Activated CD8-positive, alpha-beta T cell treated with anti-CD3 and anti-CD28 coated beads, Interleukin-2, amount 10 ng/mL, durations not matched to agents 7 days and 5 days (primary cell): ENCODE results near the gene OMG. TPM values are rescaled to one million over a fixed set of nuclear protein-coding genes. Genes with fewer than 3 reads are reported as not detected.

Experiments used
- total RNA-seq, 2 experiments: library from RNA; stranded (reverse); gene quantifications; one replicate each; pipeline ENCODE4 v1.2.3, GENCODE V29; 2021

The OMG gene
- total RNA-seq, 2 experiments from 2014 or later = 0.29 to 0.50 TPM

Other genes starting within 250 kb of the OMG start
- gene NF1, start 202.3 kb downstream of the OMG start, total RNA-seq = 10 to 100 TPM; 16.7 to 17.4 TPM
- gene EVI2B, start 16.8 kb upstream of the OMG start, total RNA-seq = 10 to 100 TPM; 49.1 to 52.6 TPM
- gene EVI2A, start 24.4 kb upstream of the OMG start, total RNA-seq = 10 to 100 TPM; 40.4 to 44.2 TPM
- 10 to 100 TPM; 36.0 to 38.0 TPM for gene RAB11FIP4, start 94.4 kb upstream of the OMG start, total RNA-seq